GM06990 (cell line): ENCODE data around the gene DSP.

Experiments used
- DNase-seq: peaks from one replicate; pipeline ENCODE4 v3.0.0-alpha.2; 2011; ENCODE audit not compliant: insufficient read length; ENCODE audit errors: extremely low read depth
- H3K27me3 ChIP-seq: replicated peaks from 2 replicates; pipeline ENCODE4 v1.6.0; 2011; ENCODE audit warnings: low read length; ENCODE audit not compliant: control insufficient read depth, insufficient read depth
- H3K36me3 ChIP-seq: 2 replicates; pipeline ENCODE4 v1.5.1; 2011; ENCODE audit warnings: low read length; ENCODE audit not compliant: control insufficient read depth, insufficient read depth
- H3K4me3 ChIP-seq: replicated peaks from 2 replicates; pipeline ENCODE4 v1.5.1; 2011; ENCODE audit warnings: low read depth, mild to moderate bottlenecking, control low read depth, low read length
- CTCF ChIP-seq: IDR thresholded peaks from 2 replicates; pipeline ENCODE4 v1.5.1; 2011; ENCODE audit warnings: low read length, control low read depth, mild to moderate bottlenecking, inconsistent platforms; ENCODE audit not compliant: insufficient read depth, poor library complexity, severe bottlenecking

DSP gene

GRCh38 chr6:7500752-7501282, 40.7 kb upstream of the DSP start:
- no peaks in the 10 kb centered on the region for H3K27me3 ChIP-seq
- H3K36me3 ChIP-seq, result no peaks in the 10 kb centered on the region
- DNase-seq, result no peak
- no peak overlapping the region for H3K4me3 ChIP-seq
- no peak for TF ChIP-seq CTCF

- no peaks in the 10 kb centered on the region for H3K27me3 ChIP-seq
- no peak for DNase-seq
- no peaks in the 10 kb centered on the region for H3K36me3 ChIP-seq
- TF ChIP-seq CTCF, result no peak
- no peak overlapping the region for H3K4me3 ChIP-seq
Measured at GRCh38 chr6:7502743-7503142, 38.7 kb upstream of the DSP start.

GRCh38 chr6:7504041-7504440, 37.4 kb upstream of the DSP start:
- Histone ChIP-seq H3K4me3 (no peak overlapping the region), H3K36me3 (no peaks in the 10 kb centered on the region), H3K27me3 (no peaks in the 10 kb centered on the region)
- no peak for TF ChIP-seq CTCF
- no peak for DNase-seq

GRCh38 chr6:7505189-7505699, 36.2 kb upstream of the DSP start:
- no peaks in the 10 kb centered on the region for H3K36me3 ChIP-seq
- DNase-seq, result no peak
- no peak overlapping the region for H3K4me3 ChIP-seq
- H3K27me3 ChIP-seq, result no peaks in the 10 kb centered on the region
- TF ChIP-seq CTCF, result no peak

- Histone ChIP-seq H3K36me3 (no peaks in the 10 kb centered on the region), H3K27me3 (no peaks in the 10 kb centered on the region), H3K4me3 (no peak overlapping the region)
- TF ChIP-seq CTCF, result no peak
- DNase-seq, result no peak
Measured at GRCh38 chr6:7507600-7507999, 33.9 kb upstream of the DSP start.

GRCh38 chr6:7512320-7512719, 29.2 kb upstream of the DSP start:
- H3K4me3 ChIP-seq, result no peak overlapping the region
- no peaks in the 10 kb centered on the region; the same call in 1 of the 2 replicates for H3K27me3 ChIP-seq
- H3K36me3 ChIP-seq, result no peaks in the 10 kb centered on the region
- no peak for DNase-seq
- no peak for TF ChIP-seq CTCF
